GM12878 (cell line): ENCODE results near the gene PDZD8. TPM values are rescaled to one million over a fixed set of nuclear protein-coding genes. Genes with fewer than 3 reads are reported as not detected.
"Not testable (repeated sequence)": the region's sequence is repeated elsewhere in the genome, so short reads cannot be mapped to it uniquely, and the experiment has no call there.

Experiments used
- ATAC-seq: fragments of 200-7000 bp; cut with Tn5 transposase; 3 replicates; pipeline ENCODE4 v1.9.1; 2020; ENCODE audit warnings: mild to moderate bottlenecking, moderate library complexity
- BruUV-seq: library from RNA; stranded (reverse); fragments of 400-500 nt; replicated peaks from 2 replicates; lab custom pipeline; 2021; lab: Mats Ljungman, UMichigan
- CTCF ChIA-PET: fragments of 300-600 bp; sonication (Branson Sonifier 250); formaldehyde crosslinking; extraction: SDS; loops from one replicate; lab custom pipeline; 2021; ENCODE audit warnings: inconsistent platforms; lab: Yijun Ruan, JAX
- POLR2A ChIA-PET: fragments of 350-600 bp; formaldehyde crosslinking; extraction: SDS; loops from one replicate; lab custom pipeline; 2021; ENCODE audit warnings: inconsistent platforms; lab: Charles Lee
- RAD21 ChIA-PET: fragments of 300-600 bp; sonication (Branson Sonifier 250); formaldehyde crosslinking; loops from one replicate; lab custom pipeline; 2023; ENCODE audit warnings: antibody characterized with exemption; ENCODE audit not compliant: unreplicated experiment; lab: Charles Lee
- SMC1A ChIA-PET: fragments of 300-600 bp; sonication (Branson Sonifier 250); formaldehyde crosslinking; loops from one replicate; lab custom pipeline; 2023; ENCODE audit not compliant: unreplicated experiment, uncharacterized antibody; lab: Charles Lee
- DNase-seq: peaks from one replicate; pipeline ENCODE4 v3.0.0-alpha.2; 2011; ENCODE audit warnings: low read depth, low spot score
- FAIRE-seq: peaks from 3 replicates; lab custom pipeline; 2011; peaks lifted over from hg19 to GRCh38; lab: Jason Lieb, UNC
- H2AFZ ChIP-seq: 2 replicates; pipeline ENCODE4 v1.6.0; 2011; ENCODE audit warnings: low read depth, low read length, control low read depth; ENCODE audit not compliant: control insufficient read depth
- H3K27ac ChIP-seq: 2 replicates; pipeline ENCODE4 v1.5.1; 2011; ENCODE audit warnings: control low read depth; ENCODE audit not compliant: control insufficient read depth, insufficient read depth
- H3K27me3 ChIP-seq, 2 experiments: replicated peaks in 1 of 2; 2 replicates each; pipeline versions ENCODE4 v1.6.0 to v1.6.1; 2011; ENCODE audit warnings: low read length in 1 of 2; ENCODE audit not compliant: control insufficient read depth in 2 of 2, insufficient read depth in 2 of 2
- H3K36me3 ChIP-seq, 2 experiments: 2 replicates each; pipeline ENCODE4 v1.5.1; 2011; ENCODE audit warnings: low read length in 1 of 2; ENCODE audit not compliant: control insufficient read depth in 2 of 2, insufficient read depth in 2 of 2
- H3K4me1 ChIP-seq: 2 replicates; pipeline ENCODE4 v1.6.1; 2011; ENCODE audit warnings: mild to moderate bottlenecking, low read length, moderate library complexity, mixed read lengths; ENCODE audit not compliant: control insufficient read depth, insufficient read depth
- H3K4me2 ChIP-seq: 2 replicates; pipeline ENCODE4 v1.6.0; 2011; ENCODE audit warnings: control low read depth; ENCODE audit not compliant: control insufficient read depth, insufficient read depth
- H3K4me3 ChIP-seq: fragments of 200-600 bp; sonication (generic); 2 replicates; pipeline ENCODE4 v1.5.1; 2016
- H3K79me2 ChIP-seq: 2 replicates; pipeline ENCODE4 v1.6.0; 2011; ENCODE audit warnings: low read length; ENCODE audit not compliant: control insufficient read depth, insufficient read depth
- H3K9ac ChIP-seq: 2 replicates; pipeline ENCODE4 v1.8.0; 2011; ENCODE audit warnings: low read length, control low read depth, mixed read lengths; ENCODE audit not compliant: control insufficient read depth, insufficient read depth
- H3K9me3 ChIP-seq: replicated peaks from 3 replicates; pipeline ENCODE4 v1.5.1; 2011; ENCODE audit warnings: mild to moderate bottlenecking, low read length; ENCODE audit not compliant: control insufficient read depth, insufficient read depth
- H4K20me1 ChIP-seq: 2 replicates; pipeline ENCODE4 v1.6.0; 2011; ENCODE audit not compliant: control insufficient read depth, insufficient read depth
- CEBPB ChIP-seq, 2 experiments: fragments of 150-350 bp in 1 of 2; IDR thresholded peaks; 2 replicates each; pipeline ENCODE4 v1.6.1; 2012 to 2014; ENCODE audit warnings: low read depth in 2 of 2, low read length in 2 of 2, borderline replicate concordance in 1 of 2, inconsistent platforms in 1 of 2
- EGR1 ChIP-seq, 2 experiments: IDR thresholded peaks; 1 replicate in 1 of 2; 2 replicates in 1 of 2; pipeline ENCODE4 v1.6.1; 2011 to 2012; ENCODE audit warnings: low read depth in 2 of 2, low read length in 2 of 2, borderline replicate concordance in 1 of 2, mild to moderate bottlenecking in 1 of 2, moderate library complexity in 1 of 2
- EP300 ChIP-seq, 2 experiments: fragments of 150-350 bp in 1 of 2; IDR thresholded peaks; 2 replicates each; pipeline ENCODE4 v1.6.1; 2011 to 2012; ENCODE audit warnings: low read depth in 2 of 2, low read length in 2 of 2, borderline replicate concordance in 1 of 2, improper control_type of control experiment in 1 of 2, inconsistent platforms in 1 of 2; ENCODE audit not compliant: control insufficient read depth in 1 of 2
- KLF5 ChIP-seq: fragments of 450-650 bp; IDR thresholded peaks from 2 replicates; pipeline ENCODE4 v1.6.1; 2014; ENCODE audit warnings: mild to moderate bottlenecking; ENCODE audit not compliant: partially characterized antibody
- PML ChIP-seq: IDR thresholded peaks from 2 replicates; pipeline ENCODE4 v1.6.1; 2012; ENCODE audit warnings: low read length, inconsistent platforms
- RCOR1 ChIP-seq: conservative IDR thresholded peaks from 2 replicates; pipeline ENCODE4 v1.6.1; 2012; ENCODE audit warnings: low read depth, low read length, improper control_type of control experiment
- SIN3A ChIP-seq: IDR thresholded peaks from 2 replicates; pipeline ENCODE4 v1.6.1; 2012; ENCODE audit warnings: low read depth, low read length, improper control_type of control experiment
- WGBS: methylation state at CpG from one replicate; pipeline ENCODE4 v1.1.6; 2016; ENCODE audit warnings: low lambda C conversion rate; ENCODE audit not compliant: insufficient replicate concordance, insufficient coverage; ENCODE audit errors: missing lambda C conversion rate; 5-methylcytosine and 5-hydroxymethylcytosine counted together
- in situ Hi-C: fragments of 300-500 bp; cut with MboI; formaldehyde crosslinking; loops from 9 replicates; pipeline ENCODE4 v1.14.3; 2018; ENCODE audit warnings: mixed read lengths
- intact Hi-C: fragments of 100-400 bp; cut with micrococcal nuclease; formaldehyde crosslinking; loops from one replicate; pipeline ENCODE4 v1.14.2; 2022; ENCODE audit not compliant: unreplicated experiment
- polyA plus RNA-seq, 11 experiments: library from polyadenylated mRNA; depleted of rRNA in 4 of 11; unstranded in 6 of 11; stranded (reverse) in 5 of 11; fragments of >200 nt; fragmentation: Nextera tagmentation in 4 of 11; fragmentation: Illumina TruSeq in 1 of 11; extraction: Ambion mirVana in 4 of 11; extraction: Trizol in 1 of 11; gene quantifications; 1 replicate in 1 of 11; 2 replicates in 10 of 11; pipeline versions ENCODE4 v1.2.1 to v1.2.3, GENCODE V29; 2011 to 2016; ENCODE audit warnings: inconsistent platforms in 2 of 11, missing spikeins in 2 of 11, low read depth in 1 of 11
- total RNA-seq, 4 experiments: library from RNA; depleted of rRNA in 3 of 4; stranded (reverse); fragments of >200 nt in 3 of 4; fragmentation: Illumina TruSeq in 1 of 4; extraction: Trizol in 1 of 4; gene quantifications; 2 replicates each; pipeline versions ENCODE4 v1.2.1 to v1.2.3, GENCODE V29; 2013 to 2021
- TF ChIP-seq, protein P1 (sequence below): IDR thresholded peaks from 2 replicates; pipeline ENCODE4 v1.6.1; 2011; ENCODE audit warnings: borderline replicate concordance, low read depth, mild to moderate bottlenecking, moderate library complexity, mixed read lengths, low read length; ENCODE audit not compliant: insufficient read depth; ENCODE audit errors: extremely low read length

PDZD8 gene
- total and polyA plus RNA-seq, 10 of the 15 experiments (the other 5 are each of a cell fraction or from before 2014, with no cell fraction given) = 2.0 to 21.2 (median 6.7) TPM

GRCh38 chr10:117294735-117295134, 80.5 kb downstream of the PDZD8 start (continued):
- TF ChIP-seq, protein P1, sequence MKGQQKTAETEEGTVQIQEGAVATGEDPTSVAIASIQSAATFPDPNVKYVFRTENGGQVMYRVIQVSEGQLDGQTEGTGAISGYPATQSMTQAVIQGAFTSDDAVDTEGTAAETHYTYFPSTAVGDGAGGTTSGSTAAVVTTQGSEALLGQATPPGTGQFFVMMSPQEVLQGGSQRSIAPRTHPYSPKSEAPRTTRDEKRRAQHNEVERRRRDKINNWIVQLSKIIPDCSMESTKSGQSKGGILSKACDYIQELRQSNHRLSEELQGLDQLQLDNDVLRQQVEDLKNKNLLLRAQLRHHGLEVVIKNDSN = no peak
- no peak for TF ChIP-seq CEBPB (IDR thresholded peaks at IDR 0.05; ENCODE audit: borderline replicate concordance in 1 of 2, low read depth in 2 of 2, low read length in 2 of 2)
- no peak for TF ChIP-seq EGR1 (IDR thresholded peaks at IDR 0.05; ENCODE audit: borderline replicate concordance in 1 of 2, low read depth in 2 of 2, low read length in 2 of 2)
- no peak for TF ChIP-seq SIN3A
- no peak for TF ChIP-seq KLF5
- TF ChIP-seq PML = no peak

GRCh38 chr10:117294039-117294645, 81.1 kb downstream of the PDZD8 start:
- 100% methylated on average over 1 of the region's 1 CpG for WGBS
- ChIA-PET RAD21 (interaction anchor here (0.6 kb wide), 1 partner anchor 26 kb away, joined by 4 read pairs; no protein-coding TSS in a partner anchor), SMC1A (interaction anchor here (1.3 to 1.8 kb wide), 3 partner anchors 11 to 26 kb away, joined by 3 to 5 read pairs (median 4); no protein-coding TSS in a partner anchor), CTCF (interaction anchor here (1.3 to 1.4 kb wide), 2 partner anchors 24 to 26 kb away, joined by 4 to 5 read pairs; no protein-coding TSS in a partner anchor), POLR2A (no interaction called here)
- Histone ChIP-seq H3K4me1 (no peaks in the 10 kb centered on the region), H3K9me3 (no peaks in the 10 kb centered on the region), H3K4me3 (no peak overlapping the region), H3K36me3 (peaks cover 0 to 7% of the 10 kb centered on the region in 2 experiments; a peak in 1 of 4 replicates), H3K27me3 (no peaks in the 10 kb centered on the region), H2AFZ (no peak overlapping the region), H4K20me1 (no peaks in the 10 kb centered on the region), H3K9ac (no peak overlapping the region), H3K79me2 (no peaks in the 10 kb centered on the region), H3K4me2 (no peak overlapping the region), H3K27ac (no peak overlapping the region)
- no peak for TF ChIP-seq RCOR1
- TF ChIP-seq EP300 (IDR thresholded peaks at IDR 0.05; ENCODE audit: borderline replicate concordance in 1 of 2, control insufficient read depth in 1 of 2, low read depth in 2 of 2, low read length in 2 of 2) = no peak
- no peak for DNase-seq
- intact Hi-C loops = no loop called here
- no TSS peak for BruUV-seq
- ATAC-seq = no peak
- FAIRE-seq = no peak
- in situ Hi-C loops = no loop called here

- POLR2A ChIA-PET, H3K9me3 ChIP-seq, H3K4me2 ChIP-seq, H3K27ac ChIP-seq, CTCF ChIA-PET, H4K20me1 ChIP-seq, RAD21 ChIA-PET, H3K79me2 ChIP-seq, H3K27me3 ChIP-seq, H3K36me3 ChIP-seq, ATAC-seq, H2AFZ ChIP-seq, intact Hi-C loops, SMC1A ChIA-PET, in situ Hi-C loops, H3K4me1 ChIP-seq, BruUV-seq, DNase-seq, H3K4me3 ChIP-seq, FAIRE-seq, H3K9ac ChIP-seq: not testable (repeated sequence)
- WGBS = 100% methylated on average over 10 of the region's 10 CpGs
These were observed 84.4 kb downstream of the PDZD8 start for GRCh38 chr10:117290872-117291271.
